ENCODE measurements around the gene WNT11.

Gene WNT11

DNA sequence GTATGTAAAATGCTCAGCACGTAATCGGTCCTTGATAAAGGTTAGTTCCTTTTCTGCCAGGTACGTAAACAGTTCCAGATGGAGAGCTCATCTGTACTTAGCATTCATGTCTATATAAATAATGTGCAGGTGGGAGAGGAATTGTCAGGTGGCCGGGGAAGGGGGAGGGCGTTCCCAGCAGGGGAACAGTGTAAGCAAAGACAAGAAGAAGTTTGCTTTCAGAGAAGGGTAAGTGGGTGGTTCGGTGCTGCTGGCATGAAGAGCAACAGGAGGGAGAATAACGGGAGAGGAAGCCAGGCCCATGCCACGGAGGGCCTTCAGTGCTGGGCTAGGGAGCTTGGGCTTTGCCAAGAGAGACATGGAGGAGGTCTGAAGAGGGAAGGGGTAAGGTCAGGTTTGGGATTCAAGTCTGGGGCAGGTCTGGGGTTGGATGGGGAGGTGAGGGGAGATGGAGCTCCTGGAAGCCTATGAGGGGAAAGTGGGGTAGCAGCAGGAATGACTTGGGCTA is 11.4 kb upstream of the WNT11 start:
- DNase-seq, result no peak

GRCh38 chr11:76216536-76217325 is 10.4 kb upstream of the WNT11 start:
- no peak for DNase-seq

- no peak for DNase-seq
Observed at GRCh38 chr11:76215941-76216340, 9.6 kb upstream of the WNT11 start.

DNA sequence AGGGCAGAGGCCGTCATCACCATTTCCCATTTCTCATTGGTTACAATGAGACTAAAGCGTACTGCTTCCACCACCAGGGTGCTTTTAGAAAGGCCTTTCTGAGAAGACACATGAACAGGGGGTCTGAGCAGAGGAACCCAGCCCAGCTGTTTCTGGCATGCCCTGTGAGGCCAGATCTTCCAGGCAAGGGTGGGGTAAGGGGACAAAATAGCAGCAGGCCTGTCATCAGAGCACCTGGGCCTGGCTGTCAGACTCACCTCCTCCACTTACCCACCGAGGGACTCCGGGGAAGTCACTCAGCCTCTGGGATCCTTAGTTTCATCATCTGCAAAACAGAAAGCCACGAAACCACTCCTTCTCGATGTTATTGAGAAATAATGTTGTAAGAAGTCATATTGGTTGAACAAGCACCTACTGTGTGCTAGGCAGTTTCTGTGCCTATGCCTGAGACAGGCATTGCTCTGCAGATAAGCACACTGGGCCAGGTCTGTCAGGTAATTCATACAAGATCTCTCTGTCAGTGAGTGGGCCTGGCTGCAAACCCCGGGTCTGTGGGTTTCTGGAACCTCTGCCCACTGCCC is 8.8 kb upstream of the WNT11 start:
- no peak for DNase-seq

DNA sequence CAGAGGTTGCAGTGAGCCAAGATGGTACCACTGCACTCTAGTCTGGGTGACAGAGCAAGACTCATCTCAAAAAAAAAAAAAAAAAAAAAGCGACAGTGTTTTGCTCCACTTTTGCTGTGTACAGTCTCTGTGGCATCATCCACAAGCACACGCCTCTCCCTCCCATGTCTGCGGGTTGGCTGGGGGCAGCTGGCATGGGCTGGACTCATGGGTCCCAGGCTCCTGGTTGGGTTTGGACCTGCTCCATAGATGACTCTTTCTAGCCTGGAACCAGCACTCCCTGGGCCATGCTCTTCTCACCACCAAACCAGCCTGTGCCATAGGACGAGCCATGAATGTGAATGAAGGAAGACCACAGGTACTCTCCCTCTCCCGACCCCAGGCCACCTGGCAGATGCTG is 7.9 kb upstream of the WNT11 start:
- DNase-seq, result no peak

DNA sequence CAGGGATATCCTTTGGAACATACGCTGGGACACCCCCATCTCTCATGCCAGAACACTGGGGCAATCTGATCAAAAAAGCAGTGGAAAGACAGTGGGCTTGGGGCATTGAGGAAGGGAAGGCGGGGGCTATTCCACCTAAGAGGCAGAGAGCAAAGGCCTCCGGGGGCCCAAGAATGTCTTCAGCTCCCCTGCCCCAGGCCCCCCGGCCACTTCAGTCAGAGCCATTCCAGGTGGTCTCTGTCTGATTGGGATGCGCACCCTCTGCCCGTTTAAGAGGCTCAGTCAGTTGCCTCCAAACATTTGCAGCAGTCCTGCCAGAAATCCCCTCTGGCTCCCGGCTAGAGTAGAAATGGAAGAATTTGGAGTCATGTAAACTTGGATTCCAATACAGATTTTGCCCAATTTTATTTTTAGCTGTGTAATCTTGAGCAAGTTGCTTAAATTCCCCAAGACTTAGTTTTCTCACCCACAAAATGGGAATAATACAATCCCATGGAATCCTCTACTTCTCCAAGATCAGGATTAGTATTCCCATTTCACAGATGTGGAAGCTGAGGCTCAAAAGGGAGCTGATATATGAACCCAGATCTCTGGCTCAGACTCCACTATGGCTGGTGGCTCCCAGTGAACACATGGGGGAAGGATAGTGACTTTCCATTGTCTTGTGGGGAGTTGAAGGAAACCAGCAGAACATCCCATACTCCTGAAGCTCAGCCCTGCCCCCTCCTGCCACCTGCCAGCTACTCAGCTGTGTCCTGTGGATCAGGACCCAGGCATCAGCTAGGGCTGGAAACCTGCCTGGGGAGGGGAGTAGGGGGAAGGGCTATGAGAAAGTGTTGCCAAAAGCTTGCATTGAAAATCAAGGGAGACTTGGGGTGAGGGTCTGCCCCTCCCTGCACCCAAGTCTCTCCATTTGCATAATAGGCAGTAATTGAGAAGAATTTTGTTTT is 6.1 kb upstream of the WNT11 start:
- DNase-seq, result no peak

- no peak for DNase-seq
Observed at GRCh38 chr11:76210931-76211851, 4.9 kb upstream of the WNT11 start.

GRCh38 chr11:76209973-76210930 is 4.0 kb upstream of the WNT11 start:
- DNase-seq, result peak; percentile 71

DNA sequence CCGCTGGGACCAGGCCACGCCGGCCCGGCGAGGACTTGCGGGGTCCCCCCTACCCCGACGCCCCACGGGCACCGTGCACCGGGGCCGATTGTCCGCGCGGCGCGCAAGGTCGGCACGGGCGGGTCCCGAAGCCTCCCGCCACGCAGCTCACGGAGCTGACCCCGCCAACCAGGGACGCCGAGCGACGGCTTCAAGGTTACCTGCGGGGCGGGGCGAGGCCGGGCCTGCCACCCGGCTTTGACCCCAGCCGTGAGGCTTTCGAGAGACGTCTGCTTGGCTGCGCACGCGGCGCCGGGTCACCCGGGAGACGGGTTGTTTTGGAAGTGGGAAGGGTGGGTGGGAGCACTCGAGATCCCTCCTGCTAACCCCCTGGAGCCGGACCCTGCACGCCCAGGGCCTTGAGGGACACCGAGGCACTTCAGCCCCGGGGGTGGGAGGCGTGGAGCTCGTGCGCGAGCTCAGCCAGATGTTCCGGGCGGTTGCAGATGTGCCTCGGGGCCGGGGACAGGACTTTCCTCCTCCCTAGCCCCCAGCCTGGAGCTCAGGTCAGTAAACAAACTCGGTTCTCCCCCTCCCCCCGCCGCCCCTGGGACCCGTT is 3.2 kb upstream of the WNT11 start:
- peak; percentile 73 for DNase-seq

GRCh38 chr11:76208438-76209374 is 2.4 kb upstream of the WNT11 start:
- DNase-seq, result peak; percentile 92

DNA sequence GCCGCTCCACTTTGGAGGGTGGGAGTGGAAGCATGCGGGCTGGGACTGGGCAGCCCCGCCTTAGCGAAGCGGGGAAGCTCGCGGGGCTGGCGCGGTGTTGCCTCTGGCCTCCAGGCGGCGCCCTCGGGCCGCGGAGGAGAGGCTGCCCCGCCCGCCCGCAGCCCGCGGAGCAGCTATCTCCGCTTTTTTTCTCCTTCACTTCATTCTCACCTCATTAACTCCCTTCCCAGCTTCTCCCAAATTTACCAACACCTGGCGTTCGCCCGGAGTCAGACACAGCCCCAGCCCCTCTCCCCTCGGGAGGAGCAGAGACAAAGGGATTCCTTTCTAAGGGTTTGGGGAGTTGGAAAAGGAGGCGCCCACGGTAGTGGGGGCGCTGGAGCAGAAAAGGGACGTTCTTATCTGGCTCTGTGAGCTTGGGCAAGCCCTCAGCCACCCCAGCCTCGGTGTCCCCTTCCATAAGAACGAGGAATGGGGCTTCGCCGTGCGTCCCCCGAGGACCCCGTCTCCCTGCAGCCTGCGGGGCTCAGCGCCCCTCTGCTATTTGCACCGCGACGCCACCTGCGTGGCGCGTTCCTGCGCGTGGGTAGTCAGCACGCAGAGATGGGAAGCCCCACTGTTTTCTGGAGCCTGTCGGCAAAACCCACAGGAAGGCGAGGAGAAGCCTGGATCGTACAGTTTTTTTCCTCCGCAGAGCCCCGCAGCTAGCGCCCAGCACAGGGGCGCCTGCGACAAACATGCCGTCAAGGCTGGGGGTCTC is 1.5 kb upstream of the WNT11 start:
- peak; percentile 91 for DNase-seq

- no peak for DNase-seq
Observed at GRCh38 chr11:76206077-76206326, 300 bp downstream of the WNT11 start.

GRCh38 chr11:76205252-76206076 is 838 bp downstream of the WNT11 start:
- no peak for DNase-seq

DNA sequence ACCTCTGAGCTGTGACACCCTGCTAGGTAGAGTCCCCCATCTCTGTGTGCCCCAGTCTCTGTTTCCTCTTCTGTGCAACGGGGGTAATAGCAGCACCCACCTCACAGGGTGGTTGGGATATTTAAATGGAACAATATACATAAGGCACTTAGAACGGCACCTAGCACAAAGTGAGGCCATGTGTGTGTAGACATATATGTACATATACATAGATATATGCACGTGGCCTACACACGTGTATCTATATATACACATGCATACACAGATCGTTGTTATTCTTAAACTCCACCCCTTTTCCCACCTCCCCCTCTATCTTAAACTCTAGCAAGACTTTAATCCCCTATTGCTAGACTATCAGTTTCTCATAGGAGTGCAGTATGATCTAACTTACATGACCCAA is 2.4 kb downstream of the WNT11 start:
- no peak for DNase-seq

GRCh38 chr11:76203131-76203925 is 3.0 kb downstream of the WNT11 start:
- no peak for DNase-seq

- DNase-seq, result no peak
Observed at GRCh38 chr11:76201672-76202412, 4.5 kb downstream of the WNT11 start.

Measured in activated effector memory CD4-positive, alpha-beta T cell treated with anti-CD3 and anti-CD28 coated beads, Interleukin-2, amount 50 U/mL, for 16 hours (primary cell).